ENCODE results near the gene SORBS2.

SORBS2 gene

DNA sequence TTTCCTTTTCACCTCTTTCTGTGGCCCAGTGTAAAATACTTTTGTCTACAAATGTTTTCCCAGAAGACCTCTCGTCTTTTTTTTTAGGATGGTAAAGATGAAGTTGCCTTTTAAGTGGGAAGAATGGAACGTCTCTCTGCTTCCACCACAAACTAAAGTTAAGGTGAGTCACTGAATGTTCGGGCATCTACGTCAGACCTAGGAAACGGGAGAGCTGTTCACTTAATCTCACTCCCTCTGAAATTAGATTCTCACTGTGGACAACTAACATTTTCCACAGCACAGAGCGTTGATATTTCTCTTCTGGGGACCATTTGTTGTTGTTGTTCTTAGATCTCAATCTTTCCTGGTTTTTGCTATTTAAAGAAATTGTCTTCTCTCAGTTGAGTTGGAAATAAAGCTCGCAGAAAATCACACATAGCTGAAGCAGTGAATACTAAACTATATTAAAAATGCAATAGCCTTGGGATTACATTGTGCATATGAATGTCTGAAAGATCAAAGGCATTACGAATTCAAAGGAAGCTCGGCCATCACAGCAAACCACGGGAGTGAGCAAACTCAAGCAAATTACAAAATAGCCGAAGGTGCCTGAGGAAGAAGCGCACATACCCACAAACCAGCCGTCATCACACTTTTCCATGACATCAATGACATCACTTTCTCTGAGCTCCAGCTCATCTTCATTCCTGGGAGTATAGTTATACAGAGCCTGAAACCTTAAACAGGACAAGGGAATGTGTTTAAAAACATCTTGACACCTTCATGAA lies 222.7 kb downstream of the SORBS2 start:
- DNase-seq (ENCODE audit: low spot score), result no peak

DNA sequence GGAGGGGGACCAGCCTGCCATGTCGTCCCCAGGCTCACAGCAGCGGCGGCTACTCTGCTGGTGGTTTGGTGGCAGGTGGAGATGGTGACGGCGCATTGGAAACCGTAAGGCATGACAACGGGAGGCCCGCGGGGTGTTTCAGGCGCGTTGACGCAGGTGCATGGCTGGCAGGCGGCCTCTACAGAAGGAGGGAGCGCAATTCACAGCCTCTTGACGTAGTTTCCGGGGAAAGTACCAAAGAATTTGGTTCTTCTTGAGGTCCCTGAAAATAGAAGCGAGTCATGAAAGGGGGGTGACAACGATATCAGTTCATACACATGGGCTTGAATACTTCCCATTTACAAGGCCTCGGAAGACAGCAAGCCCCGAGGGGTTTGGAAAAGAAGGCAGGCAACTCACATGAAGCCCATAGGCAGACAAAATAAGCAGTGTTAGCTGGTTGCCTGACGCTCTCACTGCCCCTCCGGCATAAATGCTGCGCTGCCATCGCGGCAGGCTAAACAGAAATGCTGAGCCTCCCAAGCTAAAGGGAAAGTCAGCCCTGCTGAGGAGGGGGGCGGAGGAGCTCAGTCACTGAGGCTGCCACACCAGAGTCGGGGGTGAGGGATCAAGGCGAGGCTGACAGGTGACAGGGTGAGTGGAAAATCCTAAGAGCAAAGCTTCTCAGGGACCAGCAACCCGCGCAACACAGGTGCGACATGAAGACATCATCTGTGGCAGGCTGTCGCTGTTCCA lies 224.4 kb downstream of the SORBS2 start:
- DNase-seq (ENCODE audit: low spot score), result peak; percentile 7

- DNase-seq (ENCODE audit: low spot score), result no peak
Measured at GRCh38 chr4:185587030-185587426, 225.0 kb downstream of the SORBS2 start.

DNA sequence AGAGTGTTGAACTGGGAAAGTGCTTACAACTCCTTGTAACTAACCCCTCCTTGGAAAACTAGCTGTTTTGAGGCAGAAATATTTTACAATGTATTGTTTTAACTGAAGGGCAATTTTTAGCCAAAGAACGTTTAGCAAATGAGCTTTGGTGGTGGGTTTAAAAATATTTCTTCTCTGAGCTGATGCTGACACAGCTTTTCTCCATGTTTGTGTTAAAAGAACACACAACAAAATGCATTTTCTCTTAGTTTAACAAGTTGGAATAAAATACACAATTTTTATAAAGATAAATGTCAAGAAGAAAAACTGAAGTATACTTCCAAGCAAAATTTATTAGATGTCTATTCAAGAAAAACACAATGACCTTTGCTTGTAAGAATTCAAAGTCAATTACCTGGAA lies 226.8 kb downstream of the SORBS2 start:
- no peak for DNase-seq (ENCODE audit: low spot score)

GRCh38 chr4:185583813-185584212 lies 228.2 kb downstream of the SORBS2 start:
- DNase-seq (ENCODE audit: low spot score), result no peak

DNA sequence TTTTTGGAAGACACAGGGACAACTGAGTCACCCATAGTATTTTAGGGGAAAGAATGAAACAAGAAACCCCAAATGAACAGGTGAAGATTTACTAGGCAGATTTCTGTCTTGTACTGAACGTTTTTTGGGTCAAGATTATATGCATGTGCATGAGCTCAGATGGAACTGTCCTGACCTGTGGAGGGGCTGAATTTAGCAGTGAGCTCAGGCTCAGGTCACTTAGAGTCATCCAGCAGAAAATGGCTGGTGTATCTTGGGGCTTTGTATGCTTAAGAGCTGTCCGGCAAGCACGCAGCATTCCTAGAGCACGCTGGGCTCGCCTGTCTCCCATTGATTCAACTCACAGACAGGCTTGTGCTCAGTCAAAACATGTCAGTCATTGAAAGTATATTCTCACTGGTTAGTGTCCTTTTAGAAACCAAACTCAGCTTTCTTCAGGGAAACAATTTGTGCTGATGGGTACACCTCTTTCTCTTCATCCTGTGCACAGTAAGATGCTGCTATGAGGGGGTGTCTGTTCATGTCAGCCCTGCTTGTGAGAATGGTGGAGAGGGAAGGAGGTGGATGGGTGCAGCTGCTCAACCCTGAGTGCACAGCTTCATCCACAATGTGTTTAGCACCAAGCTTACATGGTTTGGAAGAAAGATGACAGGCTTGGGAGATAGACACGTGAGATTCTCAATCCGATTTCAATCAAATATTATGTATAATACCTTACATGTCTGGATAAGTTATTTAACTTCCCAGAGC lies 229.2 kb downstream of the SORBS2 start:
- DNase-seq (ENCODE audit: low spot score), result no peak

GRCh38 chr4:185580699-185581098 lies 231.3 kb downstream of the SORBS2 start:
- DNase-seq (ENCODE audit: low spot score), result no peak

DNA sequence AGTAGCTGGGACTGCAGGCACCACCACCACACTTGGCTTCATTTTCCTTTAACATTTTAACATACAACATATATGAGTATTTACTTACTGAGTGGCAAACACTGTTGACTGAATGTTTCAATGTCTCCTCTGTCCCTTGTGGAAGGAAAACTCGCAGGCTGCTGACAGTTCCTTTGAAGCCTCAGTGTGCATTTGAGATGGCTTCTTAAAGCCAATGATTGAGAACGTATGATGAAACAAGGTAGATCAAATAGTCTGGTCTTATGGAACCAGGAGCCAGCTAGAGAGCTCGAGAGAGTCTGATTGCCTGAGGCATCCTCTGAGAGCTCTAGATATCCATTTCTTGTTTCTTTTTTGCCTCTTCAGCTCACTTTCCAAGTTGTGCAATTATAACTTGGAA lies 233.7 kb downstream of the SORBS2 start:
- no peak for DNase-seq (ENCODE audit: low spot score)

GRCh38 chr4:185576962-185577950 lies 234.7 kb downstream of the SORBS2 start:
- DNase-seq (ENCODE audit: low spot score), result no peak

GRCh38 chr4:185576314-185576961 lies 235.6 kb downstream of the SORBS2 start:
- DNase-seq (ENCODE audit: low spot score), result no peak

DNA sequence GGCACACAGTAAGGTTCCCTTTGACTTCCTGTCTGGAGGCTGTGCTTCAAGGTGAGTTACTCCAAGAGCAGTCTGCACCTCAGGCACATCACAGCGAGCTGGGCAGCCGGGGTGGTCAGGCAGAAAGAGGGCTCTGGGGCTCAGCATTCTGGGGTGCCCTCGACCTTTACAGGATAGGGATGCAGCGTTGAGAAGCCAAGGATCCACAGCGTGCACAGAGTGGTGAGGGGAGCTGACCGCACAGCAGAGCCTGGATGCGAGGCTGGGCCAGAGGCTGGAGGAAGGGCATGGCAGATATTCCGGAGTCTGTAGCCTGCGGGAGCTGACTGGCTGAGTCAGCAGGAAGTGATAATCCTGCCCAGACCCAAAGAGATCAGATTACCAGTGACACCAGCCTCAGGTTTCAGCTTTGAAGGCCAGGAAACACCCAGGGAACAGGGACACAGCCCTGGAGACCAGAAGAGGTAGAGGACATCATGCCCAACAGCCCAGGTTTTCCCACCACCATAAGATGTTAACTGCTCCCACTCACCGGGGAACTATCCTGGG lies 238.3 kb downstream of the SORBS2 start:
- DNase-seq (ENCODE audit: low spot score), result no peak

DNA sequence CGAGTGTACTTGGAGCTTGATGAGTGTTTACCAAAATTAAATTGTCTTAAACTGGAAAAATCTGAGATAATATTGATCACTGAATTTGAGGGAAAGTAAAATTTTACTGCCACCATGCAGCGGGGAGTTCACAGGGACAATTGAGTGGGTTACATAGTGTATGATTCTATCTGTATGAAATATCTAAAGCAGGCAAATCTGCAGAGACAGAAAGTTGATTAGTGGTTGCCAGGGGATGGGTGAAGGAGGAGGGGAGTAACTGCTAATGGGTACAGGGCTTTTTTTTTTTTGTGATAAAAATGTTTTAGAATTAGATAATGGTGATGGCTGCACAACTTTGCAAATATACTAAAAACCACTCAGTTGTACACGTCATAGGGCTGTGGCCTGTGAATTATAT lies 241.3 kb downstream of the SORBS2 start:
- no peak for DNase-seq (ENCODE audit: low spot score)

GRCh38 chr4:185567381-185568376 lies 244.3 kb downstream of the SORBS2 start:
- no peak for DNase-seq (ENCODE audit: low spot score)

DNA sequence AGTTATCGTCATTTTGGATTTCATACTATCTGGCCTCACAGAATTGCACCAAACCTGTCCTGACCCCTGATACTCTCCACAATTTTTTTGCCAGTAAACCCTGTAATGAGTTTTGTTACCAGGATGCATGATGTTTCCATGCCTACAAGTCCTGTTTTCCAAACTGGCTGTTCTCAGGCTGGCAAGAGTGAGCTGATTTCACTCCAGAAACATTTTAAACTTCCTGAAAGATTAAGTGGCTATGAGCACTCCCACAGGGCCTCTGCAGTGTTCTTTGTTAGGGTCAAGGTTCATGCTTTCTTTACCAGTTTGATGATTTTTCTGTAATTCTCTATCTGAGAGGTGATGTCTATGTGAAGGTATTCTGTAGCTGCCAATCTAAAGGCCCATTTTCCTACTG lies 245.0 kb downstream of the SORBS2 start:
- DNase-seq (ENCODE audit: low spot score), result no peak

GRCh38 chr4:185566425-185566824 lies 245.6 kb downstream of the SORBS2 start:
- no peak for DNase-seq (ENCODE audit: low spot score)

DNA sequence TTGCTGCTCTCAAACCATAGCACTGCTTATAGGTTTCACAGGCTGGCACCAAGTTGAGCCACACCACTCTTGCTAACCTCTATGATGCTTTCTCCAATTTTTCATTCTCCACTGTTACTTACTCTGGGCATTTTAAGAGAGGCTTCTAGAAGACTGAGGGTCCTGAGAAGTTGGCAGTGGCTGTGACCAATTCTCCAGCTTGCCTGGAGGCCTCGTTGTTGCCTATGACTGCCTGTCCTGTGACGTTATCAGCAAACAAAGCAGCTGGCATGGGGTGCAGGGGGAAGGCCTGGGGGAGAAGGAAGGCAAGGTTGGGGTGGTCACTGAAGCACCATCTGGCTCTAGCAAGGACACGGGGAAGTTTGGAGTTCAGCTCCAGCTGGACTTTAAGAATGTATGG lies 246.3 kb downstream of the SORBS2 start:
- no peak for DNase-seq (ENCODE audit: low spot score)

GRCh38 chr4:185564349-185564748 lies 247.6 kb downstream of the SORBS2 start:
- DNase-seq (ENCODE audit: low spot score), result no peak

DNA sequence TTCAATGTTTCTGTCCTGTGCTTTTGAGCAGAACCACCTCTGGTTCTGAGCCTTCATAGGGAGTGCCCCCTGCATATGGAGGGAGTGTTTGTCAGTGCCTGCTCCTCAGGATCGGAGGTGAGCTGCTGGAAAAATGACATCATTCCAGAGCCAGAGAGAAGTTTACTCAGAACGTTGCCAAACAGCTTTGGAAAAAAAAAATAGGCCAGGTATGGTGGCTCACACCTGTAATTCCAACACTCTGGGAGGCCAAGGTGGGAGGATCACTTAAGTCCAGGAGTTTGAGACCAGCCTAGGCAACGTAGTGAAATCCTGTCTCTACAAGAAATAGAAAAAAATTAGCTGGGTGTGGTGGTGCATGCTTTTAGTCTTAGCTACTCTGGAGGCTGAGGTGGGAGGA lies 249.5 kb downstream of the SORBS2 start:
- no peak for DNase-seq (ENCODE audit: low spot score)

DNA sequence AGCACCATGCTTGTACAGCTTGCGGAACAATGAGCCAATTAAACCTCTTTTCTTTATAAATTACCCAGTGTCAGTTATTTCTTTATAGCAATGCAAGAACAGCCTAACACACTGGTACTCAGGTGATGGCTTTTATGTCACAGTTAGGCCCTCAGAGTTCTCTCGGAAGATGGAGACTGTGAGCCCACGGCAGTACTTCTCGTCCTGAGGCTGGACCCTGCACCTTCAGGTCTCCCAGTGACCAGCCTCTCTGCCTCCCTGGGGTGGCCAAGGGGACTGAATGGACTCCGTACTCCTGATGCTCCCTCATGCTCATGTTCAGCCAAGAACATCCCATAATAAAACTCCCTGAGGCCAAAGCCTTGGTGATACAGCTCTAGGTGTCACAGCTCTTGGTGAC lies 251.7 kb downstream of the SORBS2 start:
- DNase-seq (ENCODE audit: low spot score), result no peak

DNA sequence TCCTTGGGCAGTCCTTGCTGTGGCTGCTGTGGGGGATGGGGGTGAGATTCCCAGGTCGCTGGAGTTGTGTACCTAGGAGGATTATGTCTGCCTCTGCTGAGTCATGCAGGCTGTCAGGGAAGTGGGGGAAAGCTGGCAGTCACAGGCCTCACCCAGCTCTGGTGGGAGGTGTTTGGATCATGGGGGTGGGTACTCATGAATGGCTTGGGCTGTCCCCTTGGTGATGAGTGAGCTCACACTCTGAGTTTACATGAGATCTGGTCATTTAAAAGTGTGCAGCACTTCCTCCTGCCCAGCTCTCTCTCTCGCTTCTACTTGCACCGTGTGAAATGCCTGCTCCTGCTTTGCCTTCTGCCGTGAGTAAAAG lies 252.1 kb downstream of the SORBS2 start:
- no peak for DNase-seq (ENCODE audit: low spot score)
